IPS-NIHi11 (cell line): ENCODE results near the gene AGO3.
A peak's percentile ranks its signal among the peaks of the same experiment; 100 is the strongest.
"Not testable (repeated sequence)": the region's sequence is repeated elsewhere in the genome, so short reads cannot be mapped to it uniquely, and the experiment has no call there.

Source experiments
- DNase-seq: peaks from one replicate; pipeline ENCODE4 v3.0.0; 2012; ENCODE audit warnings: mixed read lengths, low spot score

AGO3 gene

DNA sequence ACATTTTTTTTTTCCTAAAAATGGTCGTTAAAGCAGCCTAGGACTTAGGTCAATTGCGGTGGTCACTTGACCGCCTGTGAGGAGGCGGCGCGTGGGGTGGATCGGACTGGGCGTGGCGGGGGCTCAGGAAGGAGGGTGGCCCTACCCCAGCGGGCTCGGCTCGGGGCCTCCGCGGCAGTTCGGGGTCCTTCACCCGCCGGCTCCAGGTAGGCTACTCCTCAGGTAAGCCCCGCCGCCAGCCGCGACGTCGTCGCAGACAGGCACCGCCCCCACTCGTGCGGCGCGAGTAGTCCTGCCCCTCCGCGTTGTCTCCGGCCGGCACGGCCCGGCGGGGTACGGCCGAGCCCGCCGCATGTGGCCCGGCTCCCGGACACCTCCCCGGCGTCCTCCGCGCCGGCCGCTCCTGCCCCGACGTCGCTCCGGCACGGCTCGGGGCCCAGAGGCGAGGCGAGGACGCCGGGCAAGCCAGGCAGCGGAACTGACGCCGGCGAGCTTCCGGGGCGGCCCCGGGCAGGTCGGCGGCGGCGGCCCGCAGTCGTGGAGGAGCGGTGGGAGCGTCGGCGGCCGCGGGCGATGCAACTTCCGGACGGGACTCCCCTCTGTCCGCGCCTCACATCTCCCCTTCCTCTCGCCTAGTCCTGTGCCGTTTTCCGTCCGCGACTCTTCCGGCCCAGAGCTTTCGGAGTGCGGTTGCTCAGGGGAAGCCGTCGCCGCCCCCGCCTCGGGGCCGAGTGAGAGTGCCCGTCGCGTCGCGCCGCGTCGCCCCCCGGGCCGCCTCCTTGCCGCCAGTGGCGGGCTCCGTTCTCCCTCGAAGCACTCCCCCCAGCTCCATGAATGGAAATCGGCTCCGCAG lies at the start of gene AGO3:
Gene AGO3 (plus strand): TSS at position 513 of the 853 bp plus-strand sequence. CDS start 322 bp downstream, at position 835.
- peak; percentile 92 for DNase-seq

DNA sequence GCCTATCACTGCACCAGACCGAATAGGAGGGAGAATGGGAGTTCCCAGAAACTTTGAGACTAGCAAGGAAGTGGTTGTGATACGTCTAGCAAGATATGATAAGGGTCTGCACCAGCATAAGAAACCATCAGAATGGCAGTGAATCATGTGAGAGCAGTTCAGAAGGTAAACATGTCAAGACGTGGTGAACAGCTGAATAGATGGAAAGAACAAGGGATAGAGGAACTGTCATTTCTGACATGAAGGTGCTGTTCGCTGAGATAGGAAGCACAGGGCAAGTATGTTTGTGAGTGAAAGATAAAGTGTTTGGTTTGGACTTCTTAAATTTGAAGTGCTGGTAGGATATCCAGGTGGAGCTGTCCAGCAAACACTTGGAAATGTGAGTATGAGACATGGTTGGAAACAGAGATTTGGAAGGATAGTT lies 49.0 kb upstream of the AGO3 start:
- no peak for DNase-seq

DNA sequence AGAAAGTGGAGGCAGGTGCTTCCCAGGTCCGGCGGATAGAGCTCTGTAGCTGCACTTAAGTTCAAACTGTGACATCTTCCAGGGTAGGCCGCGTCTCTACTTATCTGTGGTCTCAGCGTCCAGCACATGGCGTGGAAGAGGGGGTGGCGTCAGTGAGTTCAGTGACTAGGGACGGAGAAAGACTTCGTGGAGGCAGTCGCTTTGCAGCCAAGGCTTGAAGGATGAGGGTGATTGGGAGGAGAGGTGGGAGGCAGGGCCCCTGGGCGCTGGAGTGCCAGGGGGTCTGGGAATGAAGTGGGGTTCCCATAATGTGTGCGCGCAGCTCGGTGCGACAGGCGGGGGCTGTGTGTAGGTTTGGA lies 48.3 kb upstream of the AGO3 start:
- DNase-seq = no peak

DNA sequence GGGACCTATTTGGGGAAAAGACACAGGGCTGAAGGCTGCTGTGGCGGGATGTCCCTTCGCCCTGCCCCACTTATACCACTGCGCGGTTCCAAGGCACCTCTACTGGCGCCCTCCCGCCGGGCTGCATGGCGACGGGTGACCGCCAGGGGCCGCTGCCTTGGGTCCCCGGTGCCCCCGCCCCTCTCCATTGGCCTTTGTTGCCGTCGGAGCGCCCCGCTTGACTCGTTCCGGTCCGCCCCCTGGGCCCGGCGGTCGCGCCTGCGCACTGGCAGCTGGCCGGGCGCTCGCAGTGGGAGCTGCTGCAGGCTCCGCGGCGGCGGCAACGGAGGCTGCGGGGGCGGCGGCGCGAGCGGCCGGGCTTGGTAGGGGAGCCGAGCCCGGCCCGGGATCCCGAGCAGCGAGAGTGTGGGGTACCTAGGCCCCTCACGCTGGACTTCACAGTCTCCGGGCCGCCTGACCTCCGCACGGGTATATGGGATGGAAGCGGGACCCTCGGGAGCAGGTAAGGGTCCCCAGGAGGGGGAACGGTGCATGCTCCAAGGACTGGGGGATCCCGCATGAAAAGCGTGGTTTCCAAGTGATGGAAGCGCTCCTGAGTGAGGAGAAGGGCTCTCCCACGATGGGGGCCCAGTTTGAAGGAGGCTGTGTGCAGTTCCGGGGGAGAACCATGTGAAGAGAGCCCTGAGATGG lies 47.8 kb upstream of the AGO3 start, which contains the start of gene AGO1:
Gene AGO1 (plus strand): TSS at position 265 of the 690 bp plus-strand sequence. CDS start 213 bp downstream, at position 478.
- peak; percentile 100 for DNase-seq

DNA sequence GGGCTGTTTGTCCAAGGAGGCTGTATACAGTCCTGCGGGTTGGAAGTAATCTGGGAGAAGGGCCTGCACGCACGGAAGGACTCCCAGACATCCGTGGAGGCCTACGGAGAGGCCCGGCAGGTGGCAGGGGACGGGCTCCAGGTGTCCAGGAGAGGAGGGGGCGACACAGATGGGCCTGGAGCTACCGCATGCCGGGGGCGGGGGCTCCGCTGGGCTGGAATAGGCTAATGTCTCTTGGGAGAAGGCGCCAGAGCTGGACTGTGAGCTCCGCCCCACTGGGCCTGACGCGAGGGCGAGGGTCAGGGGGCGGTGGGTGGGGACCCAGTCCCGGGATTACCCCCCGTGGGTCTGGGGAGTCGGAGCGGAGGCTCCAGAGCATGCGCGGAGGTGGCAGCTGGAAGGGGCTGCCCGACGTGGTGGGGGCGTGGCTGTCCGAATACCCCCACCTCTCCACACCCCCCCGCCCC lies 47.2 kb upstream of the AGO3 start:
- DNase-seq = peak; percentile 89

DNA sequence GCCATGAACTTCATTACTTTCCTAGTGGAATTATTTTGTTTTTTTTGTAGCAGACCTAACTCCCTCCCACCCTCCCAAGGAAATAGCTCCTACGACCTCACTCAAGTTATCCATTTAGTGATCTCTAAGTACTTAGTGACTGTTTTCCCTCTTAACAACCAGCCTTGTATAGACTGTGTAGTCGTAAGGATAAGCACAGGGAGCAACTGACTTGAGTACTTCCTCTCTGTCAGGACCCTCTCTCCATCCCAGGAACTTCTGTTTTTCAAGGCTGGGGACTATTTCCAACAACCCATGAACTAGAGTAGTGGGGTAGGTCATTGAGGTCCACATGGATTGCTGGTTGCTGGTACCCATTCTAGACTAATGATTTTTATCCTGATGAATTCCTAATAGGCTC lies 46.0 kb upstream of the AGO3 start:
- no peak for DNase-seq

DNA sequence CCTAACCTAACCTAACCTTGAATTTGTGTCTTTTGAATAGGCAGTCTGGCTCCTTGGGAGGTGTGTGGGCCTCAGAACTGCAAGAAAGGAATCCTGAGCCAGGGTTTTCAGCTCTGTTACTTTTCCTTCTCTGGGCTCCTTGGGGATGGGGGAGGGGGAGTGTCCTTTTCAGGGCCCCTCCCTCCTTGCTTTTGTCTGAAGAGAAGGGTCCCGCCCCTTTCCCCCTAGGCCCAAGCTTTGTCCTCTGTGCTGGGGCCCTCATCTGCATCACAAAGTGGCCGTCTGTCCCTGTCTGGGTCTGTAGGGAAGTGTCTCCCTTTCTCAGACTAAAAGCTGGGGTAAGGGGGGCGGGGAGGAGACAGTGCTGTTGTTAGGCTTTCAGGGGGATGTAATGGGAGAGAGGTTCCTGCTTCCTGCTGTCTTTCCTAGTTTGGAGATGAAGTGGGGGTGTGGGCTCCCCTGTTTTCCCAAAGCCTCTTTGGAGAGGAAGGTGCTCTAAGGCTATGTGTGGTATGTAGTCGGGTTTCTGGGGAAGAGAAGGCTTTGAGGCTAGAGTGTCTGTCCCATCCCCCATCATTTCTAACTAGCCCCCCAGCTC lies 44.8 kb upstream of the AGO3 start:
- DNase-seq = peak; percentile 90

DNA sequence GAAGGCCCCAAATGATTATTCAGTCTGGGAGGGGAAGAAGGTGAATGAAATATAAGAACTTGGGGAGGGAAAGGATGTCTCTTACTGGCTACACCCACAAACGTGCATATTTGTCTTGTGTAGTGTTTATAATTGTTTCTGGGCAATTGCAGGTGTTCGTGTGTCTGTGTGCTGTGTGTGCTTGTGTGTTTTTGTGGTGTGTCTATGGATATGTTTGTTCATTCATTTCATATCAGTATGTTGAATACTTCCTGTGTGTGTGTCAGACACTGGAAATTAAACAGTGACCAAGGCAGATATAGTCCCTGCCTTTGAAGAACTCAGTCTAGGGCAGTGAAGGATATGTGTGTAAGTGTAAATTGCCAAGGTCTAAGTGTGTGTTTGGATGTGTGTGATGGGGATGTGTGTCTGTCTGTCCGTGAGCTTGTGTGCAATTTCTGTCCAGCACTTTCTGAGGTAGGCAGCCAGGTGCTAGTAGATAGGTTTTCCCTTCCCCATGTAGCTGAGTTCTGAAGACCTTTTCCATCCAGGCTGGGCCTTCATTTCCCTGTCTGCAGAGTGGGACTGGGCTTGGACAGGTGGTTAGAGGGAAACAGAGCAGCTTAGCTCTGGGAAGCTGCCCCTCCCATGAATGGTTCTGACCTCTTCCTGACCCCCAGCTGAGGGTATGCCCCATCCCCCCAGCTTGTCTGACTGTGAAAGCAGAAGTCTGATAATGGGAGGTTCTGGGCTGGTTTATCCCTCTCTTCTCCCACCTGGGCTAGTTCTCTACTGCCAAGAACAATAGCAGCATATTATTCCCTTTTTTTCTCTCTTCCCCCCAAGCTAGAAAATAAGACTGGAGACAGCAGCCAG lies 44.1 kb upstream of the AGO3 start:
- DNase-seq = peak; percentile 70

DNA sequence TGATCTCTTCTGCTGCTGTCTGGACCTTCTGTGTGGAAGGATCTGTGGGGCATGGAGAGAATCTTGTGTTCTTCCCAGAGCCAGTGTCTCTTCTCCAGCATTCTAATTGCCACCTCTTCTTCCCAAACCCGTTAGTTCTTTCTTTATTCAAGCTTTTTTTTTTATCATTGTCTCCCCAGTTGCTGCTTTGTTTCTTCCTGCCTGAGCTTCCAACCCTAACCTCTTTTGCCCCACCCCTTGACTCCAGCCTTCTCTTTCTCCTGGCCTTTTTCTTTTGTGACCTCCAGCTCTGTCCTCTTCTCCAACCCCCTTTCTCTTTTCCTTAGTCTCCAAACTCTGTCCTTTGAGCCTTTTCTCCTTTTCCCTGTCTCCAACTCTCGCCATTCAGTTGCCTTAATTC lies 43.4 kb upstream of the AGO3 start:
- no peak for DNase-seq

DNA sequence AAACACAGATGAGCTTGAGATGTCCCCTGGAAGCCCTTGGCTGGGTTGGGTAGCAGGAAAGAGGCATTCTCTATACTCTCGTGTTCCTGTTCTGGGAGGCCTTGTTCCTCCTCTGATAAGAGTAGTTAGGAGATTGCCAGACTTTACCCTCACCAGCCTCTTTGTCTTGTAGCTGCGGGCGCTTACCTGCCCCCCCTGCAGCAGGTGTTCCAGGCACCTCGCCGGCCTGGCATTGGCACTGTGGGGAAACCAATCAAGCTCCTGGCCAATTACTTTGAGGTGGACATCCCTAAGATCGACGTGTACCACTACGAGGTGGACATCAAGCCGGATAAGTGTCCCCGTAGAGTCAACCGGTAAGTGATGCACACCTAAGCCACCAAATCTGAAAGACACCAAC lies 42.6 kb upstream of the AGO3 start:
- DNase-seq = no peak

DNA sequence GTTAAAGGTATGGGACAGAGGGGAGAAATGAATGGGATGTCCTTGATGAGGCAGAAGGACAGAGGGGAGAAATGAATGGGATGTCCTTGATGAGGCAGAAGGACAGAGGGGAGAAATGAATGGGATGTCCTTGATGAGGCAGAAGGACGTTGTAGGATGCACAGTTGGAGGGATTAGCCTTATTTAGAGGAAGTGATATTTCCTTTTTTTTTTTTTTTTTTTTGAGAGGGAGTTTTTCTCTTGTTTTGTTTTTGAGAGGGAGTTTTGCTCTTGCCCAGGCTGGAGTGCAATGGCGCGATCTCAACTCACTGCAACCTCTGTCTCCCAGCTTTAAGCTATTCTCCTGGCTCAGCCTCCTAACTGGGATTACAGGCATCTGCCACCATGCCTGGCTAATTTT lies 41.9 kb upstream of the AGO3 start:
- DNase-seq = not testable (repeated sequence)

DNA sequence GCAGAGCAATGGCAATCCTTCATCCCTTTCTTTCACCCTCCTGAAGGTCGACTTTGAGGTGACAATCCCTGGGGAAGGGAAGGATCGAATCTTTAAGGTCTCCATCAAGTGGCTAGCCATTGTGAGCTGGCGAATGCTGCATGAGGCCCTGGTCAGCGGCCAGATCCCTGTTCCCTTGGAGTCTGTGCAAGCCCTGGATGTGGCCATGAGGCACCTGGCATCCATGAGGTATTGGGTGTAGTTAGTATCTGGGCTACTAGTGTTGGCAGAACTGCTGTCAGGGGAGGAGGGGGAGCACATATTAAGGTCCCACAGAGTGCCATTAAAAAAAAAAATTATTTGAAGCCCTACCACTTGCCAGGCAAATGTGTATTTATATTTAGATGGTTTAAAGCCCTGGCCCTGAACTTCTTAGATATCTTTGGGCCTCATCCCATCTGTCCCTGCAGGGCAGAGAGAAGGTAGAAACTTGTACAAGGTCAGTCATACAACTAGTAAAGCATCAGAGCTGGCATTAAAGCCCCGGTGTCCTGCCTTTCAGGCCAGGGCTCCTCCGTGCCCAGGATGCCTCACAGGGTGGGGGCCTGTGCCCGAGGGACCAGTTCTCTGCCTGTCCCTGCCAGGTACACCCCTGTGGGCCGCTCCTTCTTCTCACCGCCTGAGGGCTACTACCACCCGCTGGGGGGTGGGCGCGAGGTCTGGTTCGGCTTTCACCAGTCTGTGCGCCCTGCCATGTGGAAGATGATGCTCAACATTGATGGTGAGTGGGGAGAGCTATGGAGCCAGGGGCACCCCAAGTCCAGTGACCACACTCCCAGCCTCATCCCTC lies 37.6 kb upstream of the AGO3 start:
- DNase-seq = no peak

DNA sequence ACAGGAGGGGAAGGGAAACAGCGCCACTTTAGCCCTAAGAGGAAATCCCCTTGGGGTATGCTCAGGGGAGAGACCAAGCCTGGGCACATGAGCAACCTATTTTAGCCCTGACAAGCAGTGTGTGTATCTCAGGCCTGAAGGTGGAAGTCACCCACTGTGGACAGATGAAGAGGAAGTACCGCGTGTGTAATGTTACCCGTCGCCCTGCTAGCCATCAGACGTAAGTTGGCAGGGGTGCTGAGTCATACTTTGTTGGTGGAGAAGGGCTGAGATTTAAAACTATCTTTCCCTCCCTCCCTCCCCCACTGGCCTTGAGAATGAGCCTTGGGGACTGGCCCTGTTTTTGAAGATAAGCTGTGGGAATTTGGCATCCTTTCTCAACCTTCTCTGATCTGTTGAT lies 36.7 kb upstream of the AGO3 start:
- no peak for DNase-seq

DNA sequence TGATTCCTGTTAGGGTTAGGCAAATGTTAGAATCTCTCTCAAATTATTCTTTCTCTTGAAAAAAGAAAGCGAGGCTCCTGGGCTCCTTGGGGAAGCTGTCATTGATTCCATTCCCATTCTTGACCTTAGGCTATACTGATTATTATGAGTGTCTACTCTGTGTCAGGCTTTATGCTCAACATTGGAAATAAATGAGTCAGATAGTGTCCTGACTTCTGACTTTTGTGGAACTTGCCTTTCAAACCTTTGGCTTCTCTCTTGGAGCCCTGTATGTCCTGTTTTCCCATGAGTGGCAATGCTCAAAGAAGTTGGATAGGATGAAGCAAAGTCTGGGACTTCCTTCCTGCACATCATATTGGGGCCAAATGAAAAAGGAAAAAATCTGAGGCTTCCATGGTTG lies 36.2 kb upstream of the AGO3 start:
- no peak for DNase-seq

DNA sequence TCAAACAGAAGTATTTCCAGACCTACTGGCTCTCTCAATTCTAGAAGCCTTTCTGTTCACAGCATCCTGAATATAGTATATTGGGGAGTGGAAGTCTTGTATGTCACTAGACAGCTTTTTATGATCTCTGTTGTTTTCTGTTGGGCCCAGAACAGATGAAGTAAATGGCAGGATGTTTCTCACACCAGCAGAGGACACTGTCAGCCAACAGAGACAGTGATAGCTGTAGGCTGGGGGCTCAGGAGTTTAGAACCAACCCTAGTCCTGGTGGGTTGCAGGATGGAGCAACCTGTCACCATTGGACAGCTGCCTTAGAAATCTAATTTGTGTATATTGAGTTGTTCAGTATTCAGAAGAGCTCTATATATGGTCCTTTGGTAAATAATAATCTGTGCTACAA lies 31.0 kb upstream of the AGO3 start:
- no peak for DNase-seq

DNA sequence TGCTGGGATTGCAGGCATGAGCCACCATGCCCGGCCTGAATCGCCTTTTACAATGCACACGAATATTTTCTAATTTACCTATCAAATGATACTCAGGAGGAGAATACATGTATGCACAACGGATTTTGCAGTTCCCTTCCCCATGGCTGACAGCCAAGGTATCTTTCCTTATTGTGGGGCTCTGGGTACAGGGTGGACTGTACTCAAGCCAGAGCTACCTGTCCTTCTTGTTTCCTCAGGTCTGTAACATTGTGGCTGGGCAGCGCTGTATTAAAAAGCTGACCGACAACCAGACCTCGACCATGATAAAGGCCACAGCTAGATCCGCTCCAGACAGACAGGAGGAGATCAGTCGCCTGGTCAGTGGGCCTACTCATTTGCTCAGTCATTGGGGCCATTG lies 29.7 kb upstream of the AGO3 start:
- DNase-seq = no peak

DNA sequence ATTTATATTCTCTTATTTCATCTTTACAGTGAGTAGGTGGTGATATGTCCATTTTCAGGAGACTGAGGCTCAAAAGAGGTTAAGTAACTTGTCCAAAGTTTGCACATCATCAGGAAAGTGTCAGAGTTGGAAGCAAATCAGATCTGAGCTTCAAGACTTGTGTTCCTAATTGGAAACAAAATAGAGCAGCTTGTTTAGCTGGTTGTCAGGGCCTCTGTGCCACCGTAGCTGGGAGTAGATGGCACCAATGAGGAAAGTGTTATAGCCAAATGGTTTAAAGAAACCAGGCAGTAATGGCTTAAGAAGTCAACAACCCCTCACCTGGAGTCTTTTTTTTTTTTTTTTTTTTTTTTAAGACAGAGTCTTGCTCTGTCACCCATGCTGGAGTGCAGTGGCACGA lies 28.2 kb upstream of the AGO3 start:
- no peak for DNase-seq

DNA sequence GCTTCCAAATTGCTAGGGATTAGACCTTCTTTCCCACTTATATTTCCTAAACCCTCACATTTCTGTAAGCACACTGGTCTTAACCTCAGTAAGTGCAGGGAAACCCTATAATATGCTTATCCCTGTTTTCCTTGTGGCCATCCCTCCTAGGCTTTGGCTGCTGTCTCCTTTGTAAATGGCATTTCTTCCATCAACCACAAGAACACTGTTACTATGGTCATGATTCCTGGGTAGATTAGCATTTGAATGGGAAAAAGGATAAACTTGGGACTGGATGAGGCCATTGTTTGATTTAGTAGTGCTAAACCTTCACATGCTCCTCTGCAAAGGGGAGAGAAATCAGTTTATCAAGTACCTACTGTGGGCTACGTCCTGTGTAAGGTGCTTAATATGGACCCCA lies 16.2 kb upstream of the AGO3 start:
- DNase-seq = no peak

DNA sequence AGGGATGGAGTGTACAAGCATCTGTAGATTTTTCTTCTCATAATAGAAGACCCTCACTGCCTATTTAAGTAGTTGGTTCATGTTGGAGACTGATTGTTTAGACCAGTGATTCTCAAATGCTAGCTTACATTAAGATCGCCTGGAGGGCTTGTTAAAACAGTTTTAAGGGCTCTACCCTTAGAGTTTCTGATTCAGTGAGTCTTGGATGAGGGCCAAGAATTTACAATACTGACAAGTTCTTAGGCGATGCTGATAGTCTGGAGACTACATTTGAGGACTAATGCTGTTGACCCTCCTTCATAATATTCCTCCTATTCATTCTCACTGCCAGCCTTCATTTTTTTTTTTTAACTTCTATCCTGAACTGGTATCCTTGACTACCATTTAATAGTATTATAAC lies 15.2 kb upstream of the AGO3 start:
- no peak for DNase-seq

DNA sequence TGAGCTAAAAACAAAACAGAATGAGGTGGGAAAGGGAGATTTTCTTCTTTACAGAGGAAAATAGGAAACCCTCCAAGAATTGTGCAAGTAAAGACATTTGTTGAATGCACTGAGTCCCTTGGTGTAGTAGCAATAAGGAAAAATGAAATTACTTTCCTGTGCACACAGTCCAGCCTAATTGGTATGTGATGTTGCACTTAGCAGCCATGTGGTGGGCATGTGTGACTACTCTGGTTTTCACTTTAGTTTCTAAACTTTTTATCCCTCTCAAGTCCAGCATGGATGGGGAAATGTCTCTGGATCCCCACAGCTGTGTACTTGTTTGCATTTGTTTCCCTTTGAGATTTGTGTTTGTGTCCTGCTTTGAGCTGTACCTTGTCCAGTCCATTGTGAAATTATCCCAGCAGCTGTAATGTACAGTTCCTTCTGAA lies 7.1 kb upstream of the AGO3 start:
- no peak for DNase-seq

DNA sequence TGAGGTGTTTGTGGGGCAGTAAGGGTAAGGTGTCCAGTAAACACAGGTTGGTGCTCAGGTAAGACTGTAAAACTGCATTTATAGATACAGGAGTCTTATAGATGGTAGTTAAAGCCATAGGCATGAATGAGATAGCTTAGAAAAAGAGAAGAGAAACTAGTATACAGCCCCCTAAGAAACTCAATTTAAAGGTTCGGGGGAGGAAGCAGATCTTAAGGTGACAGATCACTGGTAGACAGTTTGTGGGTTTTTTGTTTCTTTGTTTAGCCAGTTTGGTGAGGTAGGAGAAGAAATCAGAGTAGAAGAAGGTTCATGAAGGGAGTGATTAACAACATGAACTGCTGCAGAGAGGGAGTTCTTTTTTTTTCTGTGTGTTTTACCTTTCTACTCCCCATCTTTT lies 6.1 kb upstream of the AGO3 start:
- no peak for DNase-seq
